IMR-90 (cell line): Measurements from ENCODE around the gene EIF1AD. TPM values are rescaled to one million over a fixed set of nuclear protein-coding genes. Genes with fewer than 3 reads are reported as not detected.

Experiments used
- ATAC-seq: fragments of 200-7000 bp; cut with Tn5 transposase; 2 replicates; pipeline ENCODE4 v1.9.1; 2020; ENCODE audit warnings: low read depth, mild to moderate bottlenecking, moderate library complexity
- BruUV-seq: library from RNA; stranded (reverse); fragments of 400-500 nt; replicated peaks from 2 replicates; lab custom pipeline; 2021; lab: Mats Ljungman, UMichigan
- CTCF ChIA-PET: fragments of 300-600 bp; formaldehyde crosslinking; extraction: SDS; loops from one replicate; lab custom pipeline; 2021; ENCODE audit warnings: antibody characterized with exemption; lab: Yijun Ruan, JAX
- POLR2A ChIA-PET: fragments of 300-600 bp; sonication (Branson Sonifier 250); formaldehyde crosslinking; loops from one replicate; lab custom pipeline; 2022; ENCODE audit warnings: antibody characterized with exemption; ENCODE audit not compliant: unreplicated experiment; lab: Charles Lee
- DNase-seq: peaks from one replicate; pipeline ENCODE4 v3.0.0; 2013
- H2AFZ ChIP-seq: replicated peaks from 2 replicates; pipeline ENCODE3; 2013; ENCODE audit warnings: low read length, mild to moderate bottlenecking; ENCODE audit not compliant: poor library complexity
- H2AK5ac ChIP-seq: 2 replicates; pipeline ENCODE4 v1.6.1; 2013; ENCODE audit warnings: low read depth, low read length, inconsistent platforms
- H2AK9ac ChIP-seq: replicated peaks from 2 replicates; pipeline ENCODE3; 2013; ENCODE audit warnings: mild to moderate bottlenecking, low read depth, low read length, moderate library complexity; ENCODE audit not compliant: poor library complexity
- H2BK120ac ChIP-seq: 2 replicates; pipeline ENCODE4 v1.6.1; 2013; ENCODE audit warnings: low read depth, low read length, inconsistent platforms
- H2BK15ac ChIP-seq: 3 replicates; pipeline ENCODE4 v1.6.1; 2013; ENCODE audit warnings: low read depth, low read length, inconsistent platforms
- H2BK20ac ChIP-seq: 2 replicates; pipeline ENCODE4 v1.6.1; 2013; ENCODE audit warnings: low read depth, mild to moderate bottlenecking, inconsistent platforms, low read length, moderate library complexity
- H2BK5ac ChIP-seq: 2 replicates; pipeline ENCODE4 v1.6.1; 2013; ENCODE audit warnings: mild to moderate bottlenecking, low read depth, low read length, inconsistent platforms; ENCODE audit not compliant: poor library complexity, severe bottlenecking
- H3K14ac ChIP-seq: replicated peaks from 2 replicates; pipeline ENCODE4 v1.6.1; 2013; ENCODE audit warnings: low read depth, low read length, inconsistent platforms
- H3K18ac ChIP-seq: 2 replicates; pipeline ENCODE4 v1.6.1; 2013; ENCODE audit warnings: low read depth, low read length, control low read depth
- H3K23ac ChIP-seq: 2 replicates; pipeline ENCODE4 v1.6.1; 2013; ENCODE audit warnings: low read depth, low read length, inconsistent platforms
- H3K27ac ChIP-seq: 2 replicates; pipeline ENCODE4 v1.5.1; 2013; ENCODE audit warnings: mild to moderate bottlenecking, control low read depth, low read length; ENCODE audit not compliant: insufficient read depth
- H3K27me3 ChIP-seq: 2 replicates; pipeline ENCODE4 v1.6.1; 2013; ENCODE audit warnings: low read length; ENCODE audit not compliant: control insufficient read depth, insufficient read depth
- H3K36me3 ChIP-seq: 2 replicates; pipeline ENCODE4 v1.6.1; 2013; ENCODE audit warnings: low read length, mixed read lengths; ENCODE audit not compliant: control insufficient read depth, insufficient read depth
- H3K4ac ChIP-seq: 2 replicates; pipeline ENCODE4 v1.6.1; 2013; ENCODE audit warnings: low read depth, low read length, inconsistent platforms
- H3K4me1 ChIP-seq: 2 replicates; pipeline ENCODE4 v1.6.1; 2013; ENCODE audit warnings: low read length, mixed read lengths; ENCODE audit not compliant: control insufficient read depth, insufficient read depth
- H3K4me2 ChIP-seq: 2 replicates; pipeline ENCODE4 v1.6.1; 2013; ENCODE audit warnings: low read depth, mild to moderate bottlenecking, control low read depth, low read length, moderate library complexity
- H3K4me3 ChIP-seq: 2 replicates; pipeline ENCODE4 v1.5.1; 2013; ENCODE audit warnings: low read depth, mild to moderate bottlenecking, control low read depth, low read length, moderate library complexity; ENCODE audit not compliant: insufficient read depth
- H3K56ac ChIP-seq: 2 replicates; pipeline ENCODE4 v1.6.1; 2013; ENCODE audit warnings: low read length, inconsistent platforms; ENCODE audit not compliant: insufficient read depth; ENCODE audit errors: extremely low read depth
- H3K79me1 ChIP-seq, 2 experiments: 2 replicates each; pipeline ENCODE4 v1.6.1; 2013; ENCODE audit warnings: low read length in 2 of 2, inconsistent platforms in 1 of 2, low read depth in 1 of 2
- H3K9ac ChIP-seq: 2 replicates; pipeline ENCODE4 v1.6.1; 2013; ENCODE audit warnings: low read depth, low read length, control low read depth
- H3K9me1 ChIP-seq: 2 replicates; pipeline ENCODE4 v1.6.1; 2013; ENCODE audit warnings: low read length, inconsistent platforms; ENCODE audit not compliant: insufficient read depth
- H3K9me3 ChIP-seq: 2 replicates; pipeline ENCODE4 v1.6.1; 2013; ENCODE audit warnings: low read length; ENCODE audit not compliant: control insufficient read depth, insufficient read depth
- H4K20me1 ChIP-seq: 2 replicates; pipeline ENCODE4 v1.6.1; 2013; ENCODE audit warnings: low read length, inconsistent platforms; ENCODE audit not compliant: insufficient read depth
- H4K5ac ChIP-seq: 2 replicates; pipeline ENCODE4 v1.6.1; 2013; ENCODE audit warnings: mild to moderate bottlenecking, low read depth, low read length, control low read depth
- H4K8ac ChIP-seq, 2 experiments: 2 replicates each; pipeline ENCODE4 v1.6.1; 2013; ENCODE audit warnings: low read depth in 2 of 2, low read length in 2 of 2, control low read depth in 1 of 2, inconsistent platforms in 1 of 2
- H4K91ac ChIP-seq: 2 replicates; pipeline ENCODE4 v1.6.1; 2013; ENCODE audit warnings: low read depth, low read length, inconsistent platforms; ENCODE audit not compliant: insufficient read depth
- CEBPB ChIP-seq: IDR thresholded peaks from 2 replicates; pipeline ENCODE4 v1.6.1; 2012; ENCODE audit warnings: low read depth, low read length, improper control_type of control experiment
- CTCF ChIP-seq: conservative IDR thresholded peaks from 2 replicates; pipeline ENCODE4 v1.5.1; 2012; ENCODE audit warnings: mild to moderate bottlenecking, low read depth, low read length, improper control_type of control experiment
- MAFK ChIP-seq: IDR thresholded peaks from 2 replicates; pipeline ENCODE4 v1.6.1; 2012; ENCODE audit warnings: low read depth, low read length, improper control_type of control experiment
- POLR2A ChIP-seq: IDR thresholded peaks from 2 replicates; pipeline ENCODE4 v1.6.1; 2012; ENCODE audit warnings: mild to moderate bottlenecking, low read depth, low read length
- RAD21 ChIP-seq: IDR thresholded peaks from 2 replicates; pipeline ENCODE4 v1.6.1; 2012; ENCODE audit warnings: low read length, improper control_type of control experiment
- SMC3 ChIP-seq: fragments of 150-350 bp; IDR thresholded peaks from 2 replicates; pipeline ENCODE4 v1.6.1; 2016; ENCODE audit warnings: low read depth, mild to moderate bottlenecking, antibody characterized with exemption, low read length, moderate library complexity
- USF2 ChIP-seq: fragments of 150-350 bp; IDR thresholded peaks from 2 replicates; pipeline ENCODE4 v1.6.1; 2017; ENCODE audit warnings: mild to moderate bottlenecking, antibody characterized with exemption, low read length, low read depth
- WGBS, 2 experiments: methylation state at CpG; one replicate each; pipeline versions ENCODE4 v1.1.5 to v1.1.7; 2013; ENCODE audit warnings: missing lambda C conversion rate in 2 of 2; ENCODE audit not compliant: insufficient read length in 1 of 2; ENCODE audit errors: extremely low coverage in 2 of 2; 5-methylcytosine and 5-hydroxymethylcytosine counted together
- dilution Hi-C: fragments of 300-500 bp; cut with HindIII; formaldehyde crosslinking; loops from one replicate; pipeline ENCODE4 v1.14.3; 2018; ENCODE audit warnings: low sequenced_read_pairs; ENCODE audit not compliant: unreplicated experiment
- in situ Hi-C: fragments of 300-500 bp; cut with MboI; formaldehyde crosslinking; loops from 3 replicates; pipeline ENCODE4 v1.14.3; 2019; ENCODE audit warnings: low sequenced_read_pairs, inconsistent platforms, mixed read lengths
- intact Hi-C: fragments of 100-400 bp; cut with micrococcal nuclease; formaldehyde crosslinking; loops from 2 replicates; pipeline ENCODE4 v1.10.0; 2022
- polyA plus RNA-seq, 3 experiments: library from polyadenylated mRNA; depleted of rRNA; stranded (reverse); fragments of >200 nt; gene quantifications; 2 replicates each; pipeline ENCODE4 v1.2.3, GENCODE V29; 2012; ENCODE audit warnings: low replicate concordance in 1 of 3
- total RNA-seq: library from RNA; depleted of rRNA; stranded (reverse); fragments of >200 nt; gene quantifications from 2 replicates; pipeline ENCODE4 v1.2.3, GENCODE V29; 2012

Gene EIF1AD
- total and polyA plus RNA-seq, 2 of the 4 experiments (the other 2 are of a cell fraction) = 32.5 to 62.6 TPM

GRCh38 chr11:65988791-65989592, 13.0 kb downstream of the EIF1AD start:
- Histone ChIP-seq H3K27ac (no peak overlapping the region), H3K4me2 (no peak overlapping the region), H3K9ac (no peak overlapping the region), H2AK5ac (peak overlapping the region; percentile 69), H2BK120ac (no peak overlapping the region; the same call in 1 of the 2 replicates), H2BK15ac (no peak overlapping the region; the same call in 2 of the 3 replicates), H3K36me3 (peaks cover 1% of the 10 kb centered on the region; the same call in 1 of the 2 replicates), H2AFZ (peak overlapping the region; percentile 78), H2BK5ac (no peak overlapping the region), H4K91ac (peak overlapping the region; percentile 28; the same call in 1 of the 2 replicates), H3K4me1 (no peaks in the 10 kb centered on the region), H3K18ac (no peak overlapping the region), H3K56ac (no peak overlapping the region), H4K20me1 (no peaks in the 10 kb centered on the region), H2AK9ac (peak overlapping the region; percentile 80), H2BK20ac (peak overlapping the region; percentile 29; the same call in 1 of the 2 replicates), H4K5ac (no peak overlapping the region), H3K27me3 (no peaks in the 10 kb centered on the region), H4K8ac (peak overlapping the region in 1 of 2 experiments; percentile 58; a peak in 1 of 4 replicates), H3K9me3 (no peaks in the 10 kb centered on the region), H3K14ac (no peak overlapping the region), H3K23ac (no peak overlapping the region), H3K4ac (peak overlapping the region; percentile 69), H3K4me3 (no peak overlapping the region), H3K9me1 (no peaks in the 10 kb centered on the region), H3K79me1 (0 out of 4 replicates have a peak, but pooled peaks cover 0 to 4% of the 10 kb centered on the region in 2 experiments)
- DNase-seq (peak; percentile 96), ATAC-seq (peak; percentile 99)
- POLR2A ChIA-PET = no interaction called here
- dilution Hi-C loops (no loop called here), in situ Hi-C loops (loop anchor here (5.0 to 10.0 kb wide), 2 partner anchors 107 to 274 kb away; partner anchors contain the start of gene KAT5), intact Hi-C loops (loop anchor here (1.0 to 5.0 kb wide), 5 partner anchors 101 to 283 kb away; partner anchors contain the start of genes AP5B1 and FIBP)
- CTCF ChIA-PET = interaction anchor here (0.6 to 1.2 kb wide), 6 partner anchors 15 to 1439 kb away, joined by 3 to 5 read pairs (median 4); partner anchors contain the start of gene FIBP
- 7% methylated on average over 3 of the region's 10 CpGs; no CpG with 5 or more reads in 1 of the 2 experiments for WGBS, 2 experiments
- TF ChIP-seq MAFK (peak; percentile 41; the same call in 1 of the 2 replicates), CEBPB (no peak), CTCF (peak; percentile 99), POLR2A (0 out of 2 replicates have a peak, but pooled peaks have one; percentile 52), SMC3 (peak; percentile 87), USF2 (no peak), RAD21 (peak; percentile 96)
- BruUV-seq = no TSS peak
